Peyer's patch (tissue), 4 donors: ENCODE results near the gene NRARP.

Experiments used
- CTCF ChIP-seq, 6 experiments: fragments of 450-650 bp in 4 of 6; fragments of 200-600 bp in 2 of 6; sonication (generic) in 1 of 6; IDR thresholded peaks; one replicate each; pipeline ENCODE4 v1.5.1; 2017 to 2019; ENCODE audit warnings: antibody characterized with exemption in 6 of 6, mild to moderate bottlenecking in 3 of 6, moderate library complexity in 1 of 6
- POLR2A ChIP-seq, 2 donors: fragments of 450-650 bp; IDR thresholded peaks; one replicate each; pipeline ENCODE4 v1.5.1; 2017; ENCODE audit warnings: antibody characterized with exemption in 2 of 2, mild to moderate bottlenecking in 2 of 2, moderate library complexity in 2 of 2

GRCh38 chr9:137293482-137294090 lies 8.5 kb downstream of the NRARP start:
- TF ChIP-seq CTCF (IDR thresholded peaks at IDR 0.05) (no peak), POLR2A (IDR thresholded peaks at IDR 0.05) (peak in 1 of 2 donors; percentile 48)
